WERI-Rb-1 (cell line): ENCODE measurements around the gene TMEM121.
A peak's percentile ranks its signal among the peaks of the same experiment; 100 is the strongest.

Experiments
- DNase-seq: peaks from one replicate; pipeline ENCODE4 v3.0.0-alpha.2; 2020
- H3K27ac ChIP-seq: fragments of 250-450 bp; sonication (Bioruptor Pico); 2 replicates; pipeline ENCODE4 v1.5.1; 2020; ENCODE audit warnings: mild to moderate bottlenecking, moderate library complexity
- H3K27me3 ChIP-seq: fragments of 250-450 bp; sonication (Bioruptor Pico); 2 replicates; pipeline ENCODE4 v1.5.1; 2021; ENCODE audit warnings: mild to moderate bottlenecking, low read depth, moderate library complexity; ENCODE audit not compliant: insufficient read depth, severe bottlenecking
- H3K36me3 ChIP-seq: fragments of 250-450 bp; sonication (Bioruptor Pico); 2 replicates; pipeline ENCODE4 v1.5.1; 2020; ENCODE audit warnings: mild to moderate bottlenecking, moderate library complexity
- H3K4me3 ChIP-seq: 2 replicates; pipeline ENCODE4 v1.5.1; 2011; ENCODE audit warnings: low read depth, mild to moderate bottlenecking, control low read depth, low read length
- H3K9me3 ChIP-seq: fragments of 250-450 bp; sonication (Bioruptor Pico); 2 replicates; pipeline ENCODE4 v1.5.1; 2021; ENCODE audit warnings: mild to moderate bottlenecking, moderate library complexity; ENCODE audit not compliant: severe bottlenecking
- TF ChIP-seq, protein P1 (sequence below): IDR thresholded peaks from 2 replicates; pipeline ENCODE4 v1.5.1; 2011; ENCODE audit warnings: low read depth, mild to moderate bottlenecking, control low read depth, inconsistent platforms, low read length

Gene TMEM121

DNA sequence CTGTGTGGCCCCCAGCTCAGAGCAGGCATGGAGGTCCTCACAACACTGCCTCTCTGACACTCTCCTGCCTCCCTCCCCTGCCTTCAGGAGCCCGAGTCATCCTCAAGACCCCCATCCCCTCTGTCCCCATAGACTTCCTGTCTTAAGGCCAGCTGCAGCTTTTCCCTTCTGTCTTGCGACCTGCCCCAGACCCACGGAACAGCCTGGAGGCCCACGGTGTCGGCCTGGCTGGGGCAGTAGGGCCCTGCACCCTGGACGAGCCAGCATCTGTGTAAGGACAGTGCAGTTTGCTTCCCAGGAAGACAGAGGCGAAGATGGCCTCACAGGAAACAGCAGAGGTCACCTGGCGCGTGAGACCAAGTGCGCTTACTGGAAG, 25.7 kb upstream of the TMEM121 start:
- H3K27me3 ChIP-seq: no peaks in the 10 kb centered on the region
- DNase-seq: peak; percentile 6
- TF ChIP-seq, protein P1, sequence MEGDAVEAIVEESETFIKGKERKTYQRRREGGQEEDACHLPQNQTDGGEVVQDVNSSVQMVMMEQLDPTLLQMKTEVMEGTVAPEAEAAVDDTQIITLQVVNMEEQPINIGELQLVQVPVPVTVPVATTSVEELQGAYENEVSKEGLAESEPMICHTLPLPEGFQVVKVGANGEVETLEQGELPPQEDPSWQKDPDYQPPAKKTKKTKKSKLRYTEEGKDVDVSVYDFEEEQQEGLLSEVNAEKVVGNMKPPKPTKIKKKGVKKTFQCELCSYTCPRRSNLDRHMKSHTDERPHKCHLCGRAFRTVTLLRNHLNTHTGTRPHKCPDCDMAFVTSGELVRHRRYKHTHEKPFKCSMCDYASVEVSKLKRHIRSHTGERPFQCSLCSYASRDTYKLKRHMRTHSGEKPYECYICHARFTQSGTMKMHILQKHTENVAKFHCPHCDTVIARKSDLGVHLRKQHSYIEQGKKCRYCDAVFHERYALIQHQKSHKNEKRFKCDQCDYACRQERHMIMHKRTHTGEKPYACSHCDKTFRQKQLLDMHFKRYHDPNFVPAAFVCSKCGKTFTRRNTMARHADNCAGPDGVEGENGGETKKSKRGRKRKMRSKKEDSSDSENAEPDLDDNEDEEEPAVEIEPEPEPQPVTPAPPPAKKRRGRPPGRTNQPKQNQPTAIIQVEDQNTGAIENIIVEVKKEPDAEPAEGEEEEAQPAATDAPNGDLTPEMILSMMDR: no peak
- peaks cover 3% of the 10 kb centered on the region for H3K36me3 ChIP-seq
- peak overlapping the region; percentile 92 for H3K27ac ChIP-seq
- no peaks in the 10 kb centered on the region for H3K9me3 ChIP-seq
- H3K4me3 ChIP-seq: no peak overlapping the region

DNA sequence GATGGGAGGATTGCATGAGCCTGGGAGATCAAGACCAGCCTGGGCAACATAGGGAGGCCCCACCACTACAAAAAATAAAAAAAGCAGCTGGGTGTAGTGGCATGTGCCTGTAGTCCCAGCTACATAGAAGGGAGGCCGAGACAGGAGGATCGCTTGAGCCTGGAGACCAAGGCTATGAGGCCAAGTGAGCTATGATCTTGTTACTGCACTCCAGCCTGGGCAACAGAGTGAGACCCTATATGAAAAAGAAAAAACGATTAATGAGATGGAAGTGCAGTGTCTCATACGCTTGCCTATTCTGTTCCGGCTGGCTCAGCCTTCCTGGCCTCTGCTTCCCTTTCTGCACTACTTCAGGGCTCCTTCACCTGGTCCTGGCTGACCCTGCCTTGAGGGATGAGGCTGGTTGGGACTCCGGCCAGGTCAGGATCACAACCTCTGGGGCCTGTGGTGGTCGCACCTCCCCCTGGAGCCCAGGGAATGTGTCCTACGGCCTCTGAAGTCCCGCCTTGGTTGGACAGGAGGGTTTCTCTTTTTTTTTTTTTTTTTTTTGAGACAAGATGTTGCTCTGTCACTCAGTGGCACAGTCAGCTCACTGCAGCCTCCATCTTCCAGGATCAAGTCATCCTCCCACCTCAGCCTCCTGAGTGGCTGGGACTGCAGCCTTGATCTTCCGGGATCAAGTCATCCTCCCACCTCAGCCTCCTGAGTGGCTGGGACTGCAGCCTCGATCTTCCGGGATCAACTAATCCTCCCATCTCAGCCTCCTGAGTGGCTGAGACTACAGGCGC, 24.7 kb upstream of the TMEM121 start:
- H3K36me3 ChIP-seq: peaks cover 3% of the 10 kb centered on the region
- no peak overlapping the region for H3K27ac ChIP-seq
- no peaks in the 10 kb centered on the region for H3K27me3 ChIP-seq
- no peak for DNase-seq
- H3K9me3 ChIP-seq: no peaks in the 10 kb centered on the region
- TF ChIP-seq, protein P1: no peak
- no peak overlapping the region for H3K4me3 ChIP-seq

DNA sequence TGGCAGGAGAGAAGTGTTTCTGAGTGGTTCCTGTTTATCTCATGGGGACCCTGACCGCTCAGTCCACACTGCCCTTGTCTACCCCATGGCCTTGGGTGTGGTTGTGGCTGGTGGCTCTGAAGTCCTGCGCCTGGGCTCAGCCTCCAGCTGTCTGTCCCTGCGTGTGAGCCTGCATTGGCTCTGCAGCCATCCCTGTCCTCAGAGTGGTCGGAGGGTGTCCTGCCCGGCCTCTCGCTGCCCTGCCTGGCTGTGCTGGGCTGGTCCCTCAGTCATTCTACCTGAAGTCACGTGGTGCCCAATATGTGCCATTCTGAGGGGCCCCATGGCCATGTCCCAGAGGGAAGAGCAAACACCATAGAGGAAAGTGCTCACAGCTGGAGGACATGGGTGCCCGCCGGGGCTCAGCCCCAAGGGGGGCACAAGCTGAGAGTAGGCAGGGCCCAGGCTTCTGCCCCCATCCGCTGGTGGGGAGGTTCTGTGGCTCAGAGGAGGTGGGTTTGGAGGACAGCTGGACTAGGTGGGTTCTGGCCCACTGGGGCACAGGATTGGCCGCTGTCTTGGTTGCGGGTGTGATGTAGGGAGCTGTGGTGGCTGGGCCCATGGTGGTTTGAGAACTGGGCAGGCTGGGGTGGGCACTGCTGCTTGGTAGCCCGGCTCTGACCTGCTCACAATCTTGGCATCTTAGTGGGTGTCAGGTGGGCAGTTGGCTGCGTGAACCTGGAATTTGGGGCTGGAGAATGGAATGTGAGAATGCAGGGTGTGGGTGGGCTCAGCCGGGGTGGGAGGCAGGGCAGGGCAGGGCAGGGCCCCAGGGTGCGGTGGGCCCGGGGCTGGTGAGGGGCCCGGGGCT, 23.7 kb upstream of the TMEM121 start:
- no peaks in the 10 kb centered on the region for H3K27me3 ChIP-seq

DNA sequence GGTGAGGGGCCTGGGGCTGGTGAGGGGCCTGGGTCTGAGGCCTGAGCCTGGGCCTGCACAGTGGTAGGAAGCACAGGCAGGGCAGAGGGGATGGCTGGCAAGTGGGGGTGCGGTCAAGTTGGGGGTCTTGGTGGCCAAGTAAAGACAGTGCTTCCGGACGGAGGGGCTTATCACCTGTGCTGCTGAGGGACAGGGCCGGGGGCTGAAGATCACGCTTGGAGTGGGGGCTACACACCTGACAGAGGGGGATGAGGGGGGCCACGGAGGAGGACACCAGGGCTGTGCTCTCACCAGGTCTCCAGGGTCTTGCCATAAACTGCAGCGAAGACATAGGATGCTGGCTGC, 23.1 kb upstream of the TMEM121 start:
- Histone ChIP-seq H3K27ac (no peak overlapping the region), H3K27me3 (no peaks in the 10 kb centered on the region), H3K9me3 (no peaks in the 10 kb centered on the region), H3K4me3 (no peak overlapping the region), H3K36me3 (no peaks in the 10 kb centered on the region)
- TF ChIP-seq, protein P1: no peak
- DNase-seq: no peak

More for the DNA sequence above, 23.7 kb upstream of the TMEM121 start:
- DNase-seq: no peak
- Histone ChIP-seq H3K4me3 (no peak overlapping the region), H3K36me3 (peaks cover 2% of the 10 kb centered on the region), H3K27ac (no peak overlapping the region), H3K9me3 (no peaks in the 10 kb centered on the region)
- TF ChIP-seq, protein P1: no peak

DNA sequence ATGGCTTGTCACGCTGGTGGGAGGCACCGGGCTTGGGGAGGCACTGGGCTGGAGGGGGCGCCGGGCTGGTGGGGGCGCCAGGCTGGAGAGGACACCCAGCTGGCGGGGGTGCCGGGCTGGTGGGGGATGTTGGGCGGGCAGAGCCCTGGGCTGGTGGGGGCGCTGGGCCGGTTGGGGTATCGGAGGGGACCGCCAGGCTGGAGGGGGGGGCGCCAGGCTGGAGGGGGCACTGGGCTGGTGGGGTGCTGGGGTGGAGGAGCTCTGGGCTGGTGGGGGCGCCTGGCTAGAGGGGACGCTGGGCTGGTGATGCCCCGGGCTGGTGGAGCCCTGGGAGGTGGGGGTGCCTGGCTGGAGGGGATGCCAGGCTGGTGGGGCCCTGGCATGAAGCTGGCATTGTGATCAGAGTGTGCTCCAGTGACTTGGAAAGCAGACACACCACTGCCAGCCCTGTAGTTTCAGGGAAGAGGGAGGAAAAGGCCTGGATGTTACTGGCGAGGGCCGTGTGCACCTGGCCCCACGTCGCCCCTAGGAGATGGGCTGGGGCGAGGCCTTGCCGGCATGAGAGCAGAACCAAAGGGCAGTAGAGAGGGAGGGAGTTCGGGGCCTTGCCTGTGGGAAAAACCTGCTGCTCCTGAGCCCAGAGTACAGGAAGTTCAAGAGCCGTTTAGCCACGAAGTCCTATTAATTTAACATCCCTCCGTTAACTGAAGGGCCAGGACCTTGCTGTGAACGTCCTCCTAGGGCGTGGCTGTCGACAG, 22.3 kb upstream of the TMEM121 start:
- Histone ChIP-seq H3K27ac (no peak overlapping the region), H3K9me3 (no peaks in the 10 kb centered on the region), H3K27me3 (no peaks in the 10 kb centered on the region), H3K36me3 (no peaks in the 10 kb centered on the region), H3K4me3 (no peak overlapping the region)
- TF ChIP-seq, protein P1: no peak
- no peak for DNase-seq
